PC-3 (cell line): Measurements from ENCODE around the gene IFI44L. TPM values are rescaled to one million over a fixed set of nuclear protein-coding genes. Genes with fewer than 3 reads are reported as not detected.
A peak's percentile ranks its signal among the peaks of the same experiment; 100 is the strongest.

ENCODE experiments used
- ATAC-seq: fragments of 200-7000 bp; cut with Tn5 transposase; 2 replicates; pipeline ENCODE4 v1.9.1; 2020; ENCODE audit warnings: mild to moderate bottlenecking, moderate library complexity
- BruUV-seq: library from RNA; stranded (reverse); fragments of 400-500 nt; replicated peaks from 2 replicates; lab custom pipeline; 2021; lab: Mats Ljungman, UMichigan
- CTCF ChIA-PET: fragments of 300-600 bp; sonication (Branson Sonifier 250); formaldehyde crosslinking; loops from one replicate; lab custom pipeline; 2022; ENCODE audit warnings: antibody characterized with exemption; lab: Charles Lee
- POLR2A ChIA-PET: fragments of 300-600 bp; sonication (Branson Sonifier 250); formaldehyde crosslinking; loops from one replicate; lab custom pipeline; 2022; ENCODE audit warnings: antibody characterized with exemption; ENCODE audit not compliant: unreplicated experiment; lab: Charles Lee
- DNase-seq: peaks from one replicate; pipeline ENCODE4 v3.0.0-alpha.2; 2015
- H2AFZ ChIP-seq: fragments of 300-600 bp; sonication (generic); 2 replicates; pipeline ENCODE4 v1.6.0; 2016; ENCODE audit warnings: antibody characterized with exemption, low read length
- H3F3A ChIP-seq: fragments of 300-600 bp; sonication (generic); one replicate; pipeline ENCODE4 v1.6.0; 2017; ENCODE audit warnings: antibody characterized with exemption, low read length, control low read depth, mild to moderate bottlenecking; ENCODE audit not compliant: unreplicated experiment
- H3K27ac ChIP-seq: fragments of 300-600 bp; sonication (generic); 2 replicates; pipeline ENCODE4 v1.5.1; 2016; ENCODE audit warnings: mild to moderate bottlenecking, low read length
- H3K27me3 ChIP-seq: fragments of 300-600 bp; sonication (generic); 2 replicates; pipeline ENCODE4 v1.6.1; 2016; ENCODE audit warnings: low read length, mixed read lengths
- H3K36me3 ChIP-seq: fragments of 300-600 bp; sonication (generic); 2 replicates; pipeline ENCODE4 v1.6.1; 2016; ENCODE audit warnings: low read depth, mixed run types, low read length, mixed read lengths
- H3K4me1 ChIP-seq: fragments of 300-600 bp; sonication (generic); 2 replicates; pipeline ENCODE4 v1.5.1; 2016; ENCODE audit warnings: low read length; ENCODE audit not compliant: insufficient read depth
- H3K4me2 ChIP-seq: fragments of 300-600 bp; sonication (generic); 2 replicates; pipeline ENCODE4 v1.6.0; 2016; ENCODE audit warnings: low read length
- H3K4me3 ChIP-seq: fragments of 300-600 bp; sonication (generic); 2 replicates; pipeline ENCODE4 v1.5.1; 2016; ENCODE audit warnings: mild to moderate bottlenecking, low read length, mixed read lengths
- H3K79me2 ChIP-seq: fragments of 300-600 bp; sonication (generic); 2 replicates; pipeline ENCODE4 v1.6.1; 2017; ENCODE audit warnings: low read length, mixed read lengths
- H3K9ac ChIP-seq: fragments of 300-600 bp; sonication (generic); 2 replicates; pipeline ENCODE4 v1.6.0; 2016; ENCODE audit warnings: mild to moderate bottlenecking, low read length
- H3K9me2 ChIP-seq: fragments of 300-600 bp; sonication (generic); replicated peaks from 2 replicates; pipeline ENCODE4 v1.6.1; 2016; ENCODE audit warnings: mixed run types, low read length, mixed read lengths
- H3K9me3 ChIP-seq: fragments of 300-600 bp; sonication (generic); 2 replicates; pipeline ENCODE4 v1.6.1; 2016; ENCODE audit warnings: low read length, mixed read lengths
- H4K20me1 ChIP-seq: fragments of 300-600 bp; sonication (generic); 2 replicates; pipeline ENCODE4 v1.6.1; 2016; ENCODE audit warnings: low read length, mixed read lengths
- EZH2 ChIP-seq: fragments of 300-600 bp; sonication (generic); IDR thresholded peaks from one replicate; pipeline ENCODE4 v1.6.1; 2017; ENCODE audit warnings: antibody characterized with exemption, mild to moderate bottlenecking, low read length; ENCODE audit not compliant: unreplicated experiment
- EZH2phosphoT487 ChIP-seq: fragments of 300-600 bp; sonication (generic); IDR thresholded peaks from 2 replicates; pipeline ENCODE4 v1.6.1; 2018; ENCODE audit warnings: mild to moderate bottlenecking, antibody characterized with exemption, low read length, borderline replicate concordance
- intact Hi-C: fragments of 100-400 bp; cut with micrococcal nuclease; formaldehyde crosslinking; loops from 2 replicates; pipeline ENCODE4 v1.9.0; 2023
- total RNA-seq: library from RNA; depleted of rRNA; stranded (reverse); fragments of >200 nt; gene quantifications from 2 replicates; pipeline ENCODE4 v1.2.3, GENCODE V29; 2014
- TF ChIP-seq, protein P1 (sequence below): fragments of 300-600 bp; sonication (generic); conservative IDR thresholded peaks from 2 replicates; pipeline ENCODE4 v1.5.1; 2017; ENCODE audit warnings: antibody characterized with exemption, low read depth, mild to moderate bottlenecking, low read length

The IFI44L gene
- total RNA-seq, 1 experiment from 2014 or later: 5.5 TPM

DNA sequence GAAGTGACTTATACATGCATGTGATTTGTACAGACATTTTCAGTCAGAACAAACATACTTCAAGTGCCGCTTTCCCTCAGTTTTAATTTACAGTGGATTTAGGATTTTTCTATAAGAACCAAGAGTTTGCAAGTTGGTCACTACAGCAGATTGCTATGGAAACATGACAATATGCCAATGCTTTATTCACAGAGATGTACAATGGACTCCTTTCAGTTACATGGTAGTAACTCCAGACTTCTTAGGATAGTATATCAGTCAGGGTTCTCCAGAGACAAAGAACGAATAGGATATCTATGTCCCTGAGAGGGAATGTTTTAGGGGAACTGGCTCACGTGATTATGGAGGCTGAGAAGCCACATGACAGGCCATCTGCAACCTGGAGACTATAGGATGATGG, 56.7 kb downstream of the IFI44L start:
- no peaks in the 10 kb centered on the region for H3K79me2 ChIP-seq
- H3K4me2 ChIP-seq: no peak overlapping the region
- H3K4me1 ChIP-seq: peaks cover 2% of the 10 kb centered on the region
- CTCF ChIA-PET: no interaction called here
- DNase-seq (no peak), ATAC-seq (0 out of 2 replicates have a peak, but pooled peaks have one; percentile 38)
- BruUV-seq: no TSS peak
- intact Hi-C loops: loop anchor here (1.0 to 5.0 kb wide), 3 partner anchors 60 to 547 kb away; no protein-coding TSS in a partner anchor
- H3F3A ChIP-seq: no peaks in the 10 kb centered on the region
- H3K9ac ChIP-seq: no peak overlapping the region
- no peaks in the 10 kb centered on the region for H4K20me1 ChIP-seq
- H3K36me3 ChIP-seq: no peaks in the 10 kb centered on the region
- POLR2A ChIA-PET: no interaction called here
- H3K27me3 ChIP-seq: no peaks in the 10 kb centered on the region
- H3K9me3 ChIP-seq: no peaks in the 10 kb centered on the region
- no peak overlapping the region for H3K27ac ChIP-seq
- no peak overlapping the region for H3K4me3 ChIP-seq
- no peak overlapping the region for H2AFZ ChIP-seq
- no peaks in the 10 kb centered on the region for H3K9me2 ChIP-seq
- no peak for TF ChIP-seq EZH2phosphoT487
- TF ChIP-seq, protein P1, sequence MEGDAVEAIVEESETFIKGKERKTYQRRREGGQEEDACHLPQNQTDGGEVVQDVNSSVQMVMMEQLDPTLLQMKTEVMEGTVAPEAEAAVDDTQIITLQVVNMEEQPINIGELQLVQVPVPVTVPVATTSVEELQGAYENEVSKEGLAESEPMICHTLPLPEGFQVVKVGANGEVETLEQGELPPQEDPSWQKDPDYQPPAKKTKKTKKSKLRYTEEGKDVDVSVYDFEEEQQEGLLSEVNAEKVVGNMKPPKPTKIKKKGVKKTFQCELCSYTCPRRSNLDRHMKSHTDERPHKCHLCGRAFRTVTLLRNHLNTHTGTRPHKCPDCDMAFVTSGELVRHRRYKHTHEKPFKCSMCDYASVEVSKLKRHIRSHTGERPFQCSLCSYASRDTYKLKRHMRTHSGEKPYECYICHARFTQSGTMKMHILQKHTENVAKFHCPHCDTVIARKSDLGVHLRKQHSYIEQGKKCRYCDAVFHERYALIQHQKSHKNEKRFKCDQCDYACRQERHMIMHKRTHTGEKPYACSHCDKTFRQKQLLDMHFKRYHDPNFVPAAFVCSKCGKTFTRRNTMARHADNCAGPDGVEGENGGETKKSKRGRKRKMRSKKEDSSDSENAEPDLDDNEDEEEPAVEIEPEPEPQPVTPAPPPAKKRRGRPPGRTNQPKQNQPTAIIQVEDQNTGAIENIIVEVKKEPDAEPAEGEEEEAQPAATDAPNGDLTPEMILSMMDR: no peak
- no peak for TF ChIP-seq EZH2

DNA sequence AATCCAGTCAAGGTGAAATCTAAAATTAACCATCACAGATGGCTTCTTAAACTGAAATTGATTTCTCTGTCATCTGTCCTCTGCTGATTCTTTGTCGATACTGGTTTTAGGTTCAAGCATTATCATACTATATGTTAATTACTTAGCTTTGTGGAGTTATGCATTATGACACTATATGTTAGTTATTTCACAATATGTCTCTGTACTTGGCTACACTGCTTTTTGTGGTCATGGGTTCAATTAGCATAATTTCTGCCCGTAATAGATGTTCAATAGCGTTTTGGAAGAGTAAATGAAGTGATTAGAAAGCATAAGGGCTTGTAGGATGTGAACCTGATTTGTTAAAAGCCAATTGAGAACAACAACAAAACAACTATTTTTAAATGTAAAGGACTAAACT, 57.5 kb downstream of the IFI44L start:
- CTCF ChIA-PET: interaction anchor here (0.5 kb wide), 1 partner anchor 1100 kb away, joined by 3 read pairs; no protein-coding TSS in a partner anchor
- intact Hi-C loops: loop anchor here (5.0 kb wide), 1 partner anchor 320 kb away; no protein-coding TSS in a partner anchor

DNA sequence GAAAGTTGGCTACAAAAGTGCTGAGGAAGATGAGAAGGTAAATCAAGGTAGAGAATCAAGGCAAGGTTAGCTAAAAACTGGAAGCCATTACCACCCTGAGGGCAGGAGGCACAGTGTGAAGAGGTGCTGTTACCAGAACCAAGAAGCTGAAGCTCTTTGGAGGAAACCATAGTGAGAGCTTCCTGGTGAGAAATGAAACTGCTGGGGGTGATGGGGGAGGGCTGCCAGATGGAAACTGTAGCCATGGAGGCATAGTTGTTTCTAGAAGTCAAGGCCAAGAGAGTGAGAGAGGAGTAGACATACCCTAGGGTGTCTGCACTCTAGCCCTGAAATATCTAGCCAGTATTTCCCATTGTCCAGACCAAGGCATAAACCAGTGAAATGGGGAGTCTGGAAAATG, 58.1 kb downstream of the IFI44L start:
- Histone ChIP-seq H3K9me2 (no peaks in the 10 kb centered on the region), H3K27ac (no peak overlapping the region), H3K79me2 (no peaks in the 10 kb centered on the region), H3K9me3 (no peaks in the 10 kb centered on the region), H3K4me3 (no peak overlapping the region), H3K4me1 (peaks cover 15% of the 10 kb centered on the region), H3K36me3 (no peaks in the 10 kb centered on the region), H3F3A (no peaks in the 10 kb centered on the region), H3K27me3 (no peaks in the 10 kb centered on the region), H4K20me1 (no peaks in the 10 kb centered on the region), H2AFZ (no peak overlapping the region), H3K4me2 (no peak overlapping the region), H3K9ac (no peak overlapping the region)
- no peak for TF ChIP-seq EZH2phosphoT487
- TF ChIP-seq, protein P1: no peak
- TF ChIP-seq EZH2: no peak
- DNase-seq (no peak), ATAC-seq (no peak)
- intact Hi-C loops: loop anchor here (5.0 kb wide), 1 partner anchor 321 kb away; no protein-coding TSS in a partner anchor
- no TSS peak for BruUV-seq
- ChIA-PET POLR2A (no interaction called here), CTCF (interaction anchor here (0.5 kb wide), 1 partner anchor 1099 kb away, joined by 3 read pairs; no protein-coding TSS in a partner anchor)

More for the DNA sequence above, 57.5 kb downstream of the IFI44L start:
- TF ChIP-seq EZH2 (no peak), EZH2phosphoT487 (no peak)
- TF ChIP-seq, protein P1: no peak
- DNase-seq (no peak), ATAC-seq (no peak)
- no peak overlapping the region for H3K4me2 ChIP-seq
- H3K36me3 ChIP-seq: no peaks in the 10 kb centered on the region
- H3K4me3 ChIP-seq: no peak overlapping the region
- POLR2A ChIA-PET: no interaction called here
- H3K27ac ChIP-seq: no peak overlapping the region
- no peaks in the 10 kb centered on the region for H3F3A ChIP-seq
- no peaks in the 10 kb centered on the region for H3K9me2 ChIP-seq
- no peaks in the 10 kb centered on the region for H3K27me3 ChIP-seq
- no peaks in the 10 kb centered on the region for H4K20me1 ChIP-seq
- H3K9me3 ChIP-seq: no peaks in the 10 kb centered on the region
- H2AFZ ChIP-seq: no peak overlapping the region
- no peaks in the 10 kb centered on the region for H3K79me2 ChIP-seq
- H3K4me1 ChIP-seq: peaks cover 10% of the 10 kb centered on the region
- no TSS peak for BruUV-seq
- no peak overlapping the region for H3K9ac ChIP-seq
